IMR-90 (cell line): Measurements from ENCODE around the gene ORAI3. TPM values are rescaled to one million over a fixed set of nuclear protein-coding genes. Genes with fewer than 3 reads are reported as not detected.

Experiments
- ATAC-seq: fragments of 200-7000 bp; cut with Tn5 transposase; 2 replicates; pipeline ENCODE4 v1.9.1; 2020; ENCODE audit warnings: low read depth, mild to moderate bottlenecking, moderate library complexity
- BruUV-seq: library from RNA; stranded (reverse); fragments of 400-500 nt; replicated peaks from 2 replicates; lab custom pipeline; 2021; lab: Mats Ljungman, UMichigan
- CTCF ChIA-PET: fragments of 300-600 bp; formaldehyde crosslinking; extraction: SDS; loops from one replicate; lab custom pipeline; 2021; ENCODE audit warnings: antibody characterized with exemption; lab: Yijun Ruan, JAX
- POLR2A ChIA-PET: fragments of 300-600 bp; sonication (Branson Sonifier 250); formaldehyde crosslinking; loops from one replicate; lab custom pipeline; 2022; ENCODE audit warnings: antibody characterized with exemption; ENCODE audit not compliant: unreplicated experiment; lab: Charles Lee
- DNase-seq: peaks from one replicate; pipeline ENCODE4 v3.0.0; 2013
- H2AFZ ChIP-seq: replicated peaks from 2 replicates; pipeline ENCODE3; 2013; ENCODE audit warnings: low read length, mild to moderate bottlenecking; ENCODE audit not compliant: poor library complexity
- H2AK5ac ChIP-seq: 2 replicates; pipeline ENCODE4 v1.6.1; 2013; ENCODE audit warnings: low read depth, low read length, inconsistent platforms
- H2AK9ac ChIP-seq: replicated peaks from 2 replicates; pipeline ENCODE3; 2013; ENCODE audit warnings: mild to moderate bottlenecking, low read depth, low read length, moderate library complexity; ENCODE audit not compliant: poor library complexity
- H2BK120ac ChIP-seq: 2 replicates; pipeline ENCODE4 v1.6.1; 2013; ENCODE audit warnings: low read depth, low read length, inconsistent platforms
- H2BK15ac ChIP-seq: 3 replicates; pipeline ENCODE4 v1.6.1; 2013; ENCODE audit warnings: low read depth, low read length, inconsistent platforms
- H2BK20ac ChIP-seq: 2 replicates; pipeline ENCODE4 v1.6.1; 2013; ENCODE audit warnings: low read depth, mild to moderate bottlenecking, inconsistent platforms, low read length, moderate library complexity
- H2BK5ac ChIP-seq: 2 replicates; pipeline ENCODE4 v1.6.1; 2013; ENCODE audit warnings: mild to moderate bottlenecking, low read depth, low read length, inconsistent platforms; ENCODE audit not compliant: poor library complexity, severe bottlenecking
- H3K14ac ChIP-seq: replicated peaks from 2 replicates; pipeline ENCODE4 v1.6.1; 2013; ENCODE audit warnings: low read depth, low read length, inconsistent platforms
- H3K18ac ChIP-seq: 2 replicates; pipeline ENCODE4 v1.6.1; 2013; ENCODE audit warnings: low read depth, low read length, control low read depth
- H3K23ac ChIP-seq: 2 replicates; pipeline ENCODE4 v1.6.1; 2013; ENCODE audit warnings: low read depth, low read length, inconsistent platforms
- H3K27ac ChIP-seq: 2 replicates; pipeline ENCODE4 v1.5.1; 2013; ENCODE audit warnings: mild to moderate bottlenecking, control low read depth, low read length; ENCODE audit not compliant: insufficient read depth
- H3K27me3 ChIP-seq: 2 replicates; pipeline ENCODE4 v1.6.1; 2013; ENCODE audit warnings: low read length; ENCODE audit not compliant: control insufficient read depth, insufficient read depth
- H3K36me3 ChIP-seq: 2 replicates; pipeline ENCODE4 v1.6.1; 2013; ENCODE audit warnings: low read length, mixed read lengths; ENCODE audit not compliant: control insufficient read depth, insufficient read depth
- H3K4ac ChIP-seq: 2 replicates; pipeline ENCODE4 v1.6.1; 2013; ENCODE audit warnings: low read depth, low read length, inconsistent platforms
- H3K4me1 ChIP-seq: 2 replicates; pipeline ENCODE4 v1.6.1; 2013; ENCODE audit warnings: low read length, mixed read lengths; ENCODE audit not compliant: control insufficient read depth, insufficient read depth
- H3K4me2 ChIP-seq: 2 replicates; pipeline ENCODE4 v1.6.1; 2013; ENCODE audit warnings: low read depth, mild to moderate bottlenecking, control low read depth, low read length, moderate library complexity
- H3K4me3 ChIP-seq: 2 replicates; pipeline ENCODE4 v1.5.1; 2013; ENCODE audit warnings: low read depth, mild to moderate bottlenecking, control low read depth, low read length, moderate library complexity; ENCODE audit not compliant: insufficient read depth
- H3K56ac ChIP-seq: 2 replicates; pipeline ENCODE4 v1.6.1; 2013; ENCODE audit warnings: low read length, inconsistent platforms; ENCODE audit not compliant: insufficient read depth; ENCODE audit errors: extremely low read depth
- H3K79me1 ChIP-seq, 2 experiments: 2 replicates each; pipeline ENCODE4 v1.6.1; 2013; ENCODE audit warnings: low read length in 2 of 2, inconsistent platforms in 1 of 2, low read depth in 1 of 2
- H3K9ac ChIP-seq: 2 replicates; pipeline ENCODE4 v1.6.1; 2013; ENCODE audit warnings: low read depth, low read length, control low read depth
- H3K9me1 ChIP-seq: 2 replicates; pipeline ENCODE4 v1.6.1; 2013; ENCODE audit warnings: low read length, inconsistent platforms; ENCODE audit not compliant: insufficient read depth
- H3K9me3 ChIP-seq: 2 replicates; pipeline ENCODE4 v1.6.1; 2013; ENCODE audit warnings: low read length; ENCODE audit not compliant: control insufficient read depth, insufficient read depth
- H4K20me1 ChIP-seq: 2 replicates; pipeline ENCODE4 v1.6.1; 2013; ENCODE audit warnings: low read length, inconsistent platforms; ENCODE audit not compliant: insufficient read depth
- H4K5ac ChIP-seq: 2 replicates; pipeline ENCODE4 v1.6.1; 2013; ENCODE audit warnings: mild to moderate bottlenecking, low read depth, low read length, control low read depth
- H4K8ac ChIP-seq, 2 experiments: 2 replicates each; pipeline ENCODE4 v1.6.1; 2013; ENCODE audit warnings: low read depth in 2 of 2, low read length in 2 of 2, control low read depth in 1 of 2, inconsistent platforms in 1 of 2
- H4K91ac ChIP-seq: 2 replicates; pipeline ENCODE4 v1.6.1; 2013; ENCODE audit warnings: low read depth, low read length, inconsistent platforms; ENCODE audit not compliant: insufficient read depth
- CEBPB ChIP-seq: IDR thresholded peaks from 2 replicates; pipeline ENCODE4 v1.6.1; 2012; ENCODE audit warnings: low read depth, low read length, improper control_type of control experiment
- CHD1 ChIP-seq: IDR thresholded peaks from 2 replicates; pipeline ENCODE4 v1.6.1; 2012; ENCODE audit warnings: low read depth, low read length, improper control_type of control experiment
- FOS ChIP-seq: fragments of 150-350 bp; IDR thresholded peaks from 2 replicates; pipeline ENCODE4 v1.6.1; 2016; ENCODE audit warnings: low read depth, low read length
- POLR2A ChIP-seq: IDR thresholded peaks from 2 replicates; pipeline ENCODE4 v1.6.1; 2012; ENCODE audit warnings: mild to moderate bottlenecking, low read depth, low read length
- RAD21 ChIP-seq: IDR thresholded peaks from 2 replicates; pipeline ENCODE4 v1.6.1; 2012; ENCODE audit warnings: low read length, improper control_type of control experiment
- RCOR1 ChIP-seq: IDR thresholded peaks from 2 replicates; pipeline ENCODE4 v1.6.1; 2012; ENCODE audit warnings: mild to moderate bottlenecking, low read length, improper control_type of control experiment; ENCODE audit not compliant: insufficient replicate concordance
- WGBS, 2 experiments: methylation state at CpG; one replicate each; pipeline versions ENCODE4 v1.1.5 to v1.1.7; 2013; ENCODE audit warnings: missing lambda C conversion rate in 2 of 2; ENCODE audit not compliant: insufficient read length in 1 of 2; ENCODE audit errors: extremely low coverage in 2 of 2; 5-methylcytosine and 5-hydroxymethylcytosine counted together
- dilution Hi-C: fragments of 300-500 bp; cut with HindIII; formaldehyde crosslinking; loops from one replicate; pipeline ENCODE4 v1.14.3; 2018; ENCODE audit warnings: low sequenced_read_pairs; ENCODE audit not compliant: unreplicated experiment
- in situ Hi-C: fragments of 300-500 bp; cut with MboI; formaldehyde crosslinking; loops from 3 replicates; pipeline ENCODE4 v1.14.3; 2019; ENCODE audit warnings: low sequenced_read_pairs, inconsistent platforms, mixed read lengths
- intact Hi-C: fragments of 100-400 bp; cut with micrococcal nuclease; formaldehyde crosslinking; loops from 2 replicates; pipeline ENCODE4 v1.10.0; 2022
- polyA plus RNA-seq, 3 experiments: library from polyadenylated mRNA; depleted of rRNA; stranded (reverse); fragments of >200 nt; gene quantifications; 2 replicates each; pipeline ENCODE4 v1.2.3, GENCODE V29; 2012; ENCODE audit warnings: low replicate concordance in 1 of 3
- total RNA-seq: library from RNA; depleted of rRNA; stranded (reverse); fragments of >200 nt; gene quantifications from 2 replicates; pipeline ENCODE4 v1.2.3, GENCODE V29; 2012
- TF ChIP-seq, protein P1 (sequence below): fragments of 150-350 bp; IDR thresholded peaks from 2 replicates; pipeline ENCODE4 v1.6.1; 2016; ENCODE audit warnings: low read depth, mild to moderate bottlenecking, low read length, moderate library complexity, borderline replicate concordance

Gene ORAI3
- total and polyA plus RNA-seq, 2 of the 4 experiments (the other 2 are of a cell fraction): 6.8 to 16.9 TPM

- H2AK9ac ChIP-seq: no peak overlapping the region
- H3K14ac ChIP-seq: no peak overlapping the region
- peaks cover 72% of the 10 kb centered on the region for H3K36me3 ChIP-seq
- H4K91ac ChIP-seq: no peak overlapping the region
- WGBS, 2 experiments: 95% methylated on average over 11 of the region's 19 CpGs; no CpG with 5 or more reads in 1 of the 2 experiments
- ATAC-seq (no peak), DNase-seq (no peak)
- no peak overlapping the region for H2BK5ac ChIP-seq
- TF ChIP-seq POLR2A (no peak), RCOR1 (no peak), FOS (no peak), CHD1 (no peak), CEBPB (no peak), RAD21 (no peak)
- TF ChIP-seq, protein P1, sequence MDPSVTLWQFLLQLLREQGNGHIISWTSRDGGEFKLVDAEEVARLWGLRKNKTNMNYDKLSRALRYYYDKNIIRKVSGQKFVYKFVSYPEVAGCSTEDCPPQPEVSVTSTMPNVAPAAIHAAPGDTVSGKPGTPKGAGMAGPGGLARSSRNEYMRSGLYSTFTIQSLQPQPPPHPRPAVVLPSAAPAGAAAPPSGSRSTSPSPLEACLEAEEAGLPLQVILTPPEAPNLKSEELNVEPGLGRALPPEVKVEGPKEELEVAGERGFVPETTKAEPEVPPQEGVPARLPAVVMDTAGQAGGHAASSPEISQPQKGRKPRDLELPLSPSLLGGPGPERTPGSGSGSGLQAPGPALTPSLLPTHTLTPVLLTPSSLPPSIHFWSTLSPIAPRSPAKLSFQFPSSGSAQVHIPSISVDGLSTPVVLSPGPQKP: no peak
- peaks cover 0 to 15% of the 10 kb centered on the region in 2 experiments; a peak in 3 of 4 replicates for H3K79me1 ChIP-seq
- H3K27ac ChIP-seq: no peak overlapping the region
- intact Hi-C loops (no loop called here), in situ Hi-C loops (no loop called here), dilution Hi-C loops (no loop called here)
- no peaks in the 10 kb centered on the region for H3K9me3 ChIP-seq
- H3K23ac ChIP-seq: no peak overlapping the region
- no peak overlapping the region for H3K9ac ChIP-seq
- no peak overlapping the region for H2BK120ac ChIP-seq
- H3K27me3 ChIP-seq: no peaks in the 10 kb centered on the region
- H2BK15ac ChIP-seq: no peak overlapping the region
- H3K9me1 ChIP-seq: no peaks in the 10 kb centered on the region
- ChIA-PET CTCF (interaction anchor here (1.2 kb wide), 1 partner anchor 16 kb away, joined by 3 read pairs; no protein-coding TSS in a partner anchor), POLR2A (no interaction called here)
- no peak overlapping the region for H3K4me2 ChIP-seq
- H4K20me1 ChIP-seq: peaks cover 5% of the 10 kb centered on the region; the same call in 1 of the 2 replicates
- no peak overlapping the region for H3K4ac ChIP-seq
- H4K5ac ChIP-seq: no peak overlapping the region
- H4K8ac ChIP-seq: no peak overlapping the region
- no peak overlapping the region for H2BK20ac ChIP-seq
- H2AFZ ChIP-seq: no peak overlapping the region
- BruUV-seq: no TSS peak
- H2AK5ac ChIP-seq: no peak overlapping the region
- H3K18ac ChIP-seq: no peak overlapping the region
- peaks cover 2% of the 10 kb centered on the region; the same call in 1 of the 2 replicates for H3K4me1 ChIP-seq
- no peak overlapping the region for H3K4me3 ChIP-seq
- no peak overlapping the region for H3K56ac ChIP-seq
These were observed 20.5 kb downstream of the ORAI3 start for GRCh38 chr16:30969246-30969842.
